SK-N-SH (cell line): ENCODE results near the gene PLEKHF1. TPM values are rescaled to one million over a fixed set of nuclear protein-coding genes. Genes with fewer than 3 reads are reported as not detected.

ENCODE experiments used
- CTCF ChIA-PET: fragments of 300-600, 350-600 bp; formaldehyde crosslinking; extraction: SDS; loops from one replicate; lab custom pipeline; 2021; lab: Yijun Ruan, JAX
- POLR2A ChIA-PET: fragments of 350-600 bp; sonication (Branson Sonifier 250); formaldehyde crosslinking; extraction: SDS; loops from one replicate; lab custom pipeline; 2020; ENCODE audit warnings: antibody characterized with exemption, inconsistent platforms; lab: Yijun Ruan, JAX
- DNase-seq: peaks from one replicate; pipeline ENCODE4 v3.0.0; 2012
- H2AFZ ChIP-seq: fragments of 200-600 bp; sonication (generic); 2 replicates; pipeline ENCODE4 v1.8.1; 2016; ENCODE audit warnings: antibody characterized with exemption, mild to moderate bottlenecking, low read depth
- H3F3A ChIP-seq: fragments of 200-600 bp; sonication (generic); replicated peaks from 2 replicates; pipeline ENCODE3; 2016; ENCODE audit warnings: antibody characterized with exemption, mild to moderate bottlenecking; ENCODE audit not compliant: insufficient read depth
- H3K27ac ChIP-seq, 2 experiments: fragments of 200-500 bp in 1 of 2; fragments of 200-600 bp in 1 of 2; sonication (Bioruptor generic) in 1 of 2; sonication (generic), shearing (Covaris generic) in 1 of 2; 2 replicates each; pipeline versions ENCODE4 v1.5.1 to v1.6.1; 2014 to 2016; ENCODE audit warnings: low read depth in 2 of 2, inconsistent platforms in 1 of 2, low read length in 1 of 2, mild to moderate bottlenecking in 1 of 2, mixed read lengths in 1 of 2
- H3K27me3 ChIP-seq: fragments of 200-600 bp; sonication (generic), shearing (Covaris generic); 2 replicates; pipeline ENCODE4 v1.6.1; 2016; ENCODE audit warnings: mixed run types; ENCODE audit not compliant: insufficient read depth
- H3K36me3 ChIP-seq, 2 experiments: fragments of 200-500 bp in 1 of 2; fragments of 200-600 bp in 1 of 2; sonication (Bioruptor generic) in 1 of 2; sonication (generic) in 1 of 2; replicated peaks in 1 of 2; 2 replicates each; pipeline versions ENCODE3 to v1.5.1; 2014 to 2016; ENCODE audit warnings: low read length in 1 of 2, mild to moderate bottlenecking in 1 of 2; ENCODE audit not compliant: insufficient read depth in 2 of 2, control insufficient read depth in 1 of 2
- H3K4me1 ChIP-seq, 2 experiments: fragments of 200-500 bp in 1 of 2; fragments of 200-600 bp in 1 of 2; sonication (Bioruptor generic) in 1 of 2; sonication (generic), shearing (Covaris generic) in 1 of 2; 2 replicates each; pipeline versions ENCODE4 v1.5.1 to v1.6.1; 2014 to 2016; ENCODE audit warnings: low read depth in 1 of 2, low read length in 1 of 2, mixed run types in 1 of 2; ENCODE audit not compliant: insufficient read depth in 2 of 2, control insufficient read depth in 1 of 2
- H3K4me2 ChIP-seq: fragments of 200-600 bp; sonication (generic), shearing (Covaris generic); 2 replicates; pipeline ENCODE4 v1.6.1; 2017; ENCODE audit warnings: mixed run types
- H3K4me3 ChIP-seq, 2 experiments: fragments of 200-500 bp in 1 of 2; fragments of 200-600 bp in 1 of 2; sonication (Bioruptor generic) in 1 of 2; sonication (generic), shearing (Covaris generic) in 1 of 2; 2 replicates each; pipeline versions ENCODE4 v1.5.1 to v1.8.1; 2014 to 2016; ENCODE audit warnings: low read depth in 2 of 2, inconsistent platforms in 1 of 2, low read length in 1 of 2, mild to moderate bottlenecking in 1 of 2, mixed read lengths in 1 of 2, moderate library complexity in 1 of 2
- H3K79me2 ChIP-seq: fragments of 200-600 bp; sonication (generic); 2 replicates; pipeline ENCODE4 v1.8.1; 2017; ENCODE audit warnings: mild to moderate bottlenecking; ENCODE audit not compliant: insufficient read depth
- H3K9ac ChIP-seq: fragments of 200-600 bp; sonication (generic); 2 replicates; pipeline ENCODE4 v1.6.1; 2017; ENCODE audit warnings: mixed run types
- H3K9me2 ChIP-seq: fragments of 200-600 bp; sonication (generic); 2 replicates; pipeline ENCODE4 v1.6.1; 2017; ENCODE audit warnings: mixed run types
- H3K9me3 ChIP-seq: fragments of 200-600 bp; sonication (generic); 2 replicates; pipeline ENCODE4 v1.6.1; 2017; ENCODE audit warnings: mixed run types, mild to moderate bottlenecking, moderate library complexity
- H4K20me1 ChIP-seq: fragments of 200-600 bp; sonication (generic); 2 replicates; pipeline ENCODE4 v1.6.1; 2017; ENCODE audit warnings: mild to moderate bottlenecking, mixed run types; ENCODE audit not compliant: insufficient read depth
- EP300 ChIP-seq, 2 experiments: IDR thresholded peaks; 2 replicates each; pipeline versions ENCODE4 v1.4.0 to v1.6.1; 2012; ENCODE audit warnings: borderline replicate concordance in 1 of 2, low read depth in 1 of 2, low read length in 1 of 2
- FOXJ3 ChIP-seq: sonication (generic); formaldehyde crosslinking; IDR thresholded peaks from 2 replicates; pipeline ENCODE4 v1.5.1; 2020; ENCODE audit warnings: mild to moderate bottlenecking, missing genetic modification reagents
- FOXM1 ChIP-seq: IDR thresholded peaks from 2 replicates; pipeline ENCODE4 v1.4.0; 2012; ENCODE audit warnings: low read depth, mild to moderate bottlenecking
- GABPA ChIP-seq: IDR thresholded peaks from 2 replicates; pipeline ENCODE4 v1.4.0; 2012; ENCODE audit warnings: low read depth, mild to moderate bottlenecking
- MAX ChIP-seq: IDR thresholded peaks from 2 replicates; pipeline ENCODE4 v1.4.0; 2012; ENCODE audit warnings: low read depth
- MEF2A ChIP-seq: IDR thresholded peaks from 2 replicates; pipeline ENCODE4 v1.4.0; 2012; ENCODE audit warnings: low read depth, borderline replicate concordance
- NFIC ChIP-seq: IDR thresholded peaks from 2 replicates; pipeline ENCODE4 v1.4.0; 2012; ENCODE audit warnings: borderline replicate concordance
- NRF1 ChIP-seq: IDR thresholded peaks from 2 replicates; pipeline ENCODE4 v1.6.1; 2012; ENCODE audit warnings: low read depth, mild to moderate bottlenecking, low read length
- POLR2AphosphoS5 ChIP-seq: IDR thresholded peaks from 2 replicates; pipeline ENCODE4 v1.6.1; 2012; ENCODE audit warnings: low read depth, low read length
- RAD21 ChIP-seq: IDR thresholded peaks from 2 replicates; pipeline ENCODE4 v1.6.1; 2012; ENCODE audit warnings: mild to moderate bottlenecking, low read length
- REST ChIP-seq: IDR thresholded peaks from 2 replicates; pipeline ENCODE4 v1.6.1; 2012; ENCODE audit warnings: mild to moderate bottlenecking, low read depth, low read length, moderate library complexity
- RXRA ChIP-seq: IDR thresholded peaks from 2 replicates; pipeline ENCODE4 v1.4.0; 2012; ENCODE audit warnings: low read depth, mild to moderate bottlenecking, borderline replicate concordance
- TAF1 ChIP-seq: IDR thresholded peaks from 2 replicates; pipeline ENCODE4 v1.6.1; 2012; ENCODE audit warnings: low read depth, mild to moderate bottlenecking, low read length, moderate library complexity, borderline replicate concordance
- TCF12 ChIP-seq: IDR thresholded peaks from 2 replicates; pipeline ENCODE4 v1.4.0; 2012
- TEAD4 ChIP-seq: IDR thresholded peaks from 2 replicates; pipeline ENCODE4 v1.4.0; 2012; ENCODE audit warnings: mild to moderate bottlenecking, borderline replicate concordance; ENCODE audit not compliant: insufficient read depth
- YY1 ChIP-seq: IDR thresholded peaks from 2 replicates; pipeline ENCODE4 v1.4.0; 2012; ENCODE audit warnings: low read depth, mild to moderate bottlenecking
- ZBTB33 ChIP-seq: IDR thresholded peaks from 2 replicates; pipeline ENCODE4 v1.4.0; 2012; ENCODE audit warnings: low read depth, borderline replicate concordance
- WGBS: methylation state at CpG from one replicate; pipeline ENCODE4 v1.1.6; 2017; ENCODE audit warnings: low lambda C conversion rate; 5-methylcytosine and 5-hydroxymethylcytosine counted together
- polyA plus RNA-seq, 3 experiments: library from polyadenylated mRNA; depleted of rRNA; stranded (reverse); fragments of >200 nt; gene quantifications; 2 replicates each; pipeline ENCODE4 v1.2.3, GENCODE V29; 2012
- TF ChIP-seq, protein P1 (sequence below): IDR thresholded peaks from 2 replicates; pipeline ENCODE4 v1.4.0; 2012; ENCODE audit warnings: low read depth, borderline replicate concordance
- TF ChIP-seq, protein P2 (sequence below): fragments of 150-350 bp; IDR thresholded peaks from 2 replicates; pipeline ENCODE4 v1.6.1; 2017; ENCODE audit warnings: antibody characterized with exemption, low read length, low read depth, borderline replicate concordance
- TF ChIP-seq, protein P3 (sequence below): IDR thresholded peaks from 2 replicates; pipeline ENCODE4; 2012

The PLEKHF1 gene
- polyA plus RNA-seq, 1 of the 3 experiments (the other 2 are of a cell fraction): 3.9 TPM

GRCh38 chr19:29663861-29664752, 1.2 kb upstream of the PLEKHF1 start:
- H3K9ac ChIP-seq: no peak overlapping the region

More at GRCh38 chr19:29663861-29664752, 1.2 kb upstream of the PLEKHF1 start:
- H3K36me3 ChIP-seq: no peaks in the 10 kb centered on the region
- H3F3A ChIP-seq: peaks cover 18% of the 10 kb centered on the region
- no peak for TF ChIP-seq TEAD4
- no peak for TF ChIP-seq GABPA
- TF ChIP-seq NFIC: no peak
- no peak for TF ChIP-seq POLR2AphosphoS5
- TF ChIP-seq MEF2A: no peak
- no peak for TF ChIP-seq ZBTB33
- no peak for TF ChIP-seq NRF1
- no peak for TF ChIP-seq TCF12
- no peak for TF ChIP-seq TAF1
- TF ChIP-seq YY1: no peak
- TF ChIP-seq FOXM1: no peak
- no peak for TF ChIP-seq EP300 (IDR thresholded peaks at IDR 0.05; ENCODE audit: borderline replicate concordance in 1 of 2, low read depth in 1 of 2, low read length in 1 of 2)
- TF ChIP-seq, protein P1, sequence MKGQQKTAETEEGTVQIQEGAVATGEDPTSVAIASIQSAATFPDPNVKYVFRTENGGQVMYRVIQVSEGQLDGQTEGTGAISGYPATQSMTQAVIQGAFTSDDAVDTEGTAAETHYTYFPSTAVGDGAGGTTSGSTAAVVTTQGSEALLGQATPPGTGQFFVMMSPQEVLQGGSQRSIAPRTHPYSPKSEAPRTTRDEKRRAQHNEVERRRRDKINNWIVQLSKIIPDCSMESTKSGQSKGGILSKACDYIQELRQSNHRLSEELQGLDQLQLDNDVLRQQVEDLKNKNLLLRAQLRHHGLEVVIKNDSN: no peak
- TF ChIP-seq, protein P2, sequence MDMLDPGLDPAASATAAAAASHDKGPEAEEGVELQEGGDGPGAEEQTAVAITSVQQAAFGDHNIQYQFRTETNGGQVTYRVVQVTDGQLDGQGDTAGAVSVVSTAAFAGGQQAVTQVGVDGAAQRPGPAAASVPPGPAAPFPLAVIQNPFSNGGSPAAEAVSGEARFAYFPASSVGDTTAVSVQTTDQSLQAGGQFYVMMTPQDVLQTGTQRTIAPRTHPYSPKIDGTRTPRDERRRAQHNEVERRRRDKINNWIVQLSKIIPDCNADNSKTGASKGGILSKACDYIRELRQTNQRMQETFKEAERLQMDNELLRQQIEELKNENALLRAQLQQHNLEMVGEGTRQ: no peak
- no peak for TF ChIP-seq FOXJ3 (CRISPR knock-in tag)
- no peak for TF ChIP-seq RXRA
- TF ChIP-seq, protein P3, sequence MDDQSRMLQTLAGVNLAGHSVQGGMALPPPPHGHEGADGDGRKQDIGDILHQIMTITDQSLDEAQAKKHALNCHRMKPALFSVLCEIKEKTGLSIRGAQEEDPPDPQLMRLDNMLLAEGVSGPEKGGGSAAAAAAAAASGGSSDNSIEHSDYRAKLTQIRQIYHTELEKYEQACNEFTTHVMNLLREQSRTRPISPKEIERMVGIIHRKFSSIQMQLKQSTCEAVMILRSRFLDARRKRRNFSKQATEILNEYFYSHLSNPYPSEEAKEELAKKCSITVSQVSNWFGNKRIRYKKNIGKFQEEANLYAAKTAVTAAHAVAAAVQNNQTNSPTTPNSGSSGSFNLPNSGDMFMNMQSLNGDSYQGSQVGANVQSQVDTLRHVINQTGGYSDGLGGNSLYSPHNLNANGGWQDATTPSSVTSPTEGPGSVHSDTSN: no peak
- no peak for TF ChIP-seq RAD21
- no peak for TF ChIP-seq REST
- no peak for TF ChIP-seq MAX
- TF ChIP-seq, all 33 proteins: peak for 0
- H3K79me2 ChIP-seq: peaks cover 4% of the 10 kb centered on the region; the same call in 1 of the 2 replicates
- CTCF ChIA-PET: interaction anchor here (1.0 to 3.4 kb wide), 8 partner anchors 9 to 53 kb away, joined by 3 to 17 read pairs (median 7); no protein-coding TSS in a partner anchor
- H3K4me3 ChIP-seq: no peak overlapping the region
- DNase-seq: no peak
- no peaks in the 10 kb centered on the region for H3K9me2 ChIP-seq
- WGBS: 93% methylated on average over 19 of the region's 19 CpGs
- no peaks in the 10 kb centered on the region for H4K20me1 ChIP-seq
- H3K4me2 ChIP-seq: peak overlapping the region; percentile 94
- no peak overlapping the region for H3K27ac ChIP-seq
- H3K27me3 ChIP-seq: no peaks in the 10 kb centered on the region
- no peaks in the 10 kb centered on the region for H3K9me3 ChIP-seq
- POLR2A ChIA-PET: no interaction called here
- H2AFZ ChIP-seq: no peak overlapping the region
- H3K4me1 ChIP-seq: peaks cover 14 to 27% of the 10 kb centered on the region in 2 experiments; a peak in 3 of 4 replicates
